Measurements from ENCODE around the gene PHC2.

DNA sequence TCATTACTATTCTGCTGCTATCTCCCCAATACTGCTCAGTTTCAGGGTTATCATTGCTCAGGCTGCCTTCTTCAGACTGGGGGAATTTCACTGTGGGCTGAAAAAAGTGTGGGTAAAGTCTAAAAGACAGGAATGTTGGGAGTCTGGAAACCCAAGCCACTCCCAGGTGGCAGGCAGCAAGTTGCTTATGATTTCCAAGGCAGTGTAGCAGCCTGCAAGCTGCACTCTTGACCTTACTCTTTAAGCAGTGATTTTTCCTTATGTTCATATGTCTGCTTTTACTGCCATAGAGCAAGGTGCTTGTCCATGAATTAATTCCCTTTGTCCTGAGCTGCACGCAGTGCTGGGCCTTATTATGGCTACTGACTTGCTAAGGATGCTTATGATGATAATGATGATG is 53.1 kb downstream of the PHC2 start:
- TF ChIP-seq LEF1 (IDR thresholded peaks at IDR 0.05), result no peak
- TF ChIP-seq FOSL1 (tag; conservative IDR thresholded peaks at IDR 0.05), result no peak
- no peak for TF ChIP-seq PHB (CRISPR knock-in tag; IDR thresholded peaks at IDR 0.05)
- no peak for TF ChIP-seq CBFB (CRISPR knock-in tag; IDR thresholded peaks at IDR 0.05)
- TF ChIP-seq ATF1 (CRISPR knock-in tag; IDR thresholded peaks at IDR 0.05), result no peak
- no peak for TF ChIP-seq ATF1 (tag; IDR thresholded peaks at IDR 0.05)
- TF ChIP-seq, protein P1, sequence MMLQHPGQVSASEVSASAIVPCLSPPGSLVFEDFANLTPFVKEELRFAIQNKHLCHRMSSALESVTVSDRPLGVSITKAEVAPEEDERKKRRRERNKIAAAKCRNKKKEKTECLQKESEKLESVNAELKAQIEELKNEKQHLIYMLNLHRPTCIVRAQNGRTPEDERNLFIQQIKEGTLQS (IDR thresholded peaks at IDR 0.05), result no peak
- TF ChIP-seq, protein P1 (CRISPR knock-in tag; conservative IDR thresholded peaks at IDR 0.05), result no peak

Measured in K562 (cell line).